NCI-H2196 (cell line): ENCODE results near the gene PAIP2.
A peak's percentile ranks its signal among the peaks of the same experiment; 100 is the strongest.

Source experiments
- DNase-seq: peaks from one replicate; lab custom pipeline; 2025; ENCODE audit not compliant: unreplicated experiment; lab: John Stamatoyannopoulos, UW

The PAIP2 gene

DNA sequence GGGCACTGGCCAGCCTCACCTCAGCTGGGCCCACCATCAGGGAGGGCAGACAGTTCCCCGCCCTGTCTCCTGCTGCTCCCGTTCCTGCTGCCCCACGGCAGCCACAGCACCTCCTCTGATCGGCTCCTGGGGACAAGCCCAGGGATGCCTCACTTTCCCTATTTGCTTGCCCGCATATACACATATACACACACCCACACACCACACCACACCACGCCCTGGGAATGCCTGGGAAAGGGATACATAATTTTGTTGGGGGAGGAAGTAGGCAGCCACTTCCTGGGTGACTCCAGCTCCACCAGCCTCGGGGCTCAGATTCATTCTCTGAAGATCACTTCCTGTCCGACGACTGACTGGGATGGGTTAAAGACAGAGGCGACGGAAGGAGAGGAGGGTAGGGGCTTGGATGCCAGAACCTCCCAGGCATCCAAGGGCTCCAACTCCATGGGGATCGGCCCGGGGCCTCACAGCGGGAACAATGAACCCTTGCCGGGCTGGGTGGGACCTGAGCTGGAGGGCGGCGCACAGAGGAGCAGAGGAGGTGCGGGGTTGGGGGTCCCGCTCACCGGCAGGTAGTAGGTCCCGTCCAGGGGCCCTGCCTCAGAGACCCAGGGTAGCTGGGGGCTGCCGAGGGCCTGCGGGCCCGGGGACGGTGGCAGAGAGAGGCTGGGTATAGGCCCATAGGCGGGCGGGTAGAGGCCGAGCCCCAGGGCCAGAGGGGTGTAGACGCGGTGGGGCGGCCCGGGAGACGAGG lies 50.1 kb downstream of the PAIP2 start:
- DNase-seq: no peak

DNA sequence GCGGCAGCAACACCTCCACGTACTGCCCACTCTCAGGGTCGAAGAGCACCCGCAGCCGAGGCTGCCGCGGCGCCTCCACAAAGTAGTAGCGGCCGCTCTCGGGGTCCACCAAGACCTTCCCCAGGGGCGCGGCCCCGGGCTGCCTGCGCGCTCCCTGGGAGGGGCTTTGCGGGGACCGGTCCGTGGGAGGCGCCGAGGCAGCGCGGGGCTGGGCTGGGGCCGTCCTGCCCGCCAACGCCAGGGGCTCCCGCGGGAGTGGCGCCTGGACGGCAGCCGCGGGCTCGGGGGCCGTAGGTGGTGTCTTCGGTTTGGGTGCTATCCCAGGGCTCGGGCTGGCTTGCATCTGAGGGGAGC lies 50.6 kb downstream of the PAIP2 start:
- no peak for DNase-seq

DNA sequence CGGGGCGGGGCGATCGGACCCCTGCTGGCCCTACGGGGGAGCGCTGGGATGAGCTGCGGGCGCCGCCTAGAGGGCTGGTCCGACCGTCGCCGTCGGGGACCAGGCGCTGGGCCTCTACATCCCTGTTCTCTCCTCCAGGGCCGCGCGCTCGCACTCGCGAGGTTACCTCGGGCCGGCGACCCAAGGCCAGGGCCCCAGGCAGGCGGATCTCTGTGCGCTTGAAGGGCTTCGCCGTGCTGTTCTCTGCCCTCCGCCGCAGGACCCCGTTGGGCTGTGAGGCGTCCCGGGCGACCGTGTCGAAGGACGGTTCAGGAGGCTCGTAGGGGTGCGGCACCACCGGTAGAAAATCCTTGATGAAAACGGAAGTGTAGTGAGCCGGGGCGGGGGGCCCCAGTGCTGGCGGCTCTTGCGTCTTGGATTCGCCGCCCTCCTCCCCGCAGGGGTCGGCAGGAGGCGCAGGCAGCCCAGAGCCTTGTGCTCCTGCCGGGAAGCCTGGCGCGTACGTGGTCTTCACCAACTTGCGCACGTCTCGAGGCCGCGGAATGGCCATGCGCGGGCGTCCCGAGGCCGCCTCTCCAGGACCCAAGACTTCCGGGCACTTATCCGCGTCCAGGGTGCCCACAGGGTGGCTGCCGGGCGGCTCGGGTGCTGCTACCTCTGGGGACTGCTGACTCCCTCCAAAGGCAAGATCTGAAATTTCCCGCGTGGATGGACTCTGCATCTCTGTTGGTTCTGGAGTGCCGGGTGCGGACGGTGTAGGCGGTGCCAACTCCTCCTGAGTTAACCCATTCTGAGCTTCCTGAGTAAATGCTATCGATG lies 51.2 kb downstream of the PAIP2 start:
- peak; percentile 76 for DNase-seq

DNA sequence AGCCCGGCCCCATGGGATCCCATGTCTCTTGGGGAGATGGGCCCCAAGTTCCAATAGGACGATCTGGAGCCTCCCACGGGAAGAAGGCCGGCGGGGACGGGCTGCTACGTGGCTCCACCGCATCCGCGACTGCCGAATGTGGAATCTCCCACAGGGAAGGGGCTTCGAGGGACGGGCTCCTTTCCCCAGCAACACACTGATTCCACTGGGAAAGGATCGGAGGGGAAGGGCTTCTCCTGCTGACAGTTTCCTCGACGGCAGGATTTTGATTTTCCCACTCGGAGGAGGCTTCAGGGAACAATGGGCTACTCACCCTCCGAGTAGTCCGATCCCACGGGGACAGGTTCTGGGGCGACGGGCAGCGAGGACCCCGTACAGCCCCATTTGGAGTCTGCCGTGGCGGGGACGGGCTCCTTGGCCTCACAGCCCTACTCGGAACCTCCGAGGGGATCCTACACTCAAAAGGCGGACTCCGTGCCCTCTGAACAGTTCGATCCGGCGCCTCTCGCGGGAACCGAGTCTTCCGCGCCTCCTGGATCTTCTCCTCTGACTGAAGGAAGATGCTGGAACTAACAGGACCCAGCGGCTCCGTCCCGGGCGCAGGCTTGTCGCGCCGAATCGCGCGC lies 52.0 kb downstream of the PAIP2 start:
- DNase-seq: no peak

DNA sequence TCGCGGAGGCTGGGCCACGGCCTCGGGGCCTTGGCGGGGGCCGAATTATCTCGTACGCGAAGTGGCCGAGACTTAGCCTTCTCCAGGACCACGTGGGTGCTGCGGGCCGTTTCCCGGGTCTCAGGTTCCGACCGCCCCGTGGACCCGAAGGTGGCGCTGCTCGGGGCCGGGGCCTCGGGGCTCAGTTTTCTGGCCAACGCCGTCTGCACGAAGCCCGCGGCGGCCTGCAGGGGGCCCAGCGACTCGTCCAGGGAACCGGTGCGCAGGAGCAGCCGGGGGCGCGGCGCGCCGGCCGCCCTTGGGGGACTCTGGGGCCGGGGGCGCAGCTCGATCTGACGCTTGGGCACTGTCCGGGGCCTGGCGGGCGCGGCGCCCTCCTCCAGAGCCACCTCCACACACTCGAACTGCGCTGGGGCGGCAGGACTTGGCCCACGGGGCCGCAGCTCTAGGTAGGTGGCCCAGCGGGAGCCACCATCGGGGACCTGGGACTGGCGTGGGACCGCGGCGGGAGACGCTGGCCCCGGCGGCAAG lies 52.5 kb downstream of the PAIP2 start:
- no peak for DNase-seq

DNA sequence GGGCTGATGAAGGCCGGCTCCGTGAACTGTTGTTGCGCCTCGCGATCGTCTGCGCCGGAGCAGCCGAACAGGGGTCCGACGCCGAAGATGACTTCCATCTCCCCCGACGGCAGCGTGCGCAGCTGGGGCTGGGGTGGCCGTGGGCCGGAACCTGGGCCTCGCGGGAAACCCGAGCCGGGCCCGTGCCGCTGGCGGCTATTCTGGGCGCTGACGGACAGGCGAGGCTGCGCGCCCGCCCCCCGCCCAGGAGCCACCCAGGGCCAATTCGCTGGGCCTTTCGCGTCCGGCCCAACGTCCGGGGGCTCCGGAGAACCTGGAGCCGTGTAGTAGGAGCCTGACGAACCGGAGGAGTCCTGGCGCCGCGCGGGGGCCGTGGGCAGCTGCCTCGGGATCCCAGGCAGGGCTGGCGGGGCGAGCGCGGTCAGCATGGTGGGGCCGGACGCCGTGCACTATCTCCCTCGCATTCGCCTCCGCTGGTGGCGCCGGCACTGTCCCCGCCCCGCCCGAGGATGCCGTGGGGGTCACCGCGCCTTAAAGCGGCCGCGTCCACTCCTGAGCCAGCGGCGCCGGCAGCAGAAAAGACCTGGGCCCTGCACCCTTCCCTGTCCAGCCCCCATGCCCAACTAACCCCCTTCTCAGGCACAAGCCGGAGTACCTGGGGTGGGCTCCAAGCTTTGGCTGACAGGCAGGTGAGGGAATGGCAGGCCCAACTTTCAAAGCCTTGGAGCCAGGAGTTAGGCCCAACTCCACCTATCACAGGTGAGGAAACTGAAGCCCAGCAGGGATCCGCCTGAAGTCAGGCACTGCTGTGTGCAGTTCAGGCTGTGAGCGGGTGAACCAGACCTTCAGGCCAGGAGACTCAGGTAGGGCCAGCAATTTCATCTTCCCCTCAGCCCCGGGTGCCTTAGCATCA lies 53.3 kb downstream of the PAIP2 start, which contains the start of gene PROB1:
Gene PROB1, minus strand, starts transcription at position 451 of the 913 bp plus-strand sequence. Its CDS starts 23 bp downstream, at position 428.
- no peak for DNase-seq

DNA sequence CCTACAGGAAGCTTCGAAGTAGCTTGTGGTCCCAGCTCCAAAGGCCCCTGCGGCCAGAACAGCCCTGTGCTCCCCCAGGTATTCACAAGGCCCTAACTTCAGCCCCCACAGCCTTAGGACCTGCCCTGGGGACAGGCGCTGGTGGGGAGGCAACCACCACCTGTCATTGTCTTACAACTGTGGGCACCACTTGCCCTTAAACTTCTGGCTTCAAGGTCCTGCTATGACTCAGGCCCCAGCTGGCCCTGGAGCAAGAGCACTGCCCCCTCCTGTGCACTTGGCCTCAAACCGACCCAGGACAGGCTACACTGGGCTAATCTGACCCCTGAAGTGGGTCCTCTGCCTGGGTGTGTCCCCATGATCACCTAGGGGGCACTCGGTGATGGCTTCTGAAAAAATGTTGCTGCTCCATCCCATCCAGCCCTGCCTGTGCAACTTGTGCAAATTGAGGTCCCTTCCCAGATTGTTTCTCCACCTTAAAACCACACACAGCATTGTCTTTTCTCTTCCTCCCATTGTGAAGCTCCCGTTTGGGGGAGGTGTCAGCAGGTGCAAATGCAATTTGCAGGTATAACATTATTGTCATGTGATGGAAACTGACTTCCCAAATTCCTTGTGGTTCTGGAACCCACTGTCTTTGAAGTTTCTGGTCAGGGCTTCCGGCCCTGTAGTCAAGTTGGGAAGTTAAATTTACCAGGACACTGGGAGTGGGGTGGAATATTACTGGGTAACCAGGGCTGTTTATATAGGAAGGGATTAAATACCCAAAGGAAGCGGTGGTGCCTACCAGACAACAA lies 54.4 kb downstream of the PAIP2 start:
- no peak for DNase-seq

DNA sequence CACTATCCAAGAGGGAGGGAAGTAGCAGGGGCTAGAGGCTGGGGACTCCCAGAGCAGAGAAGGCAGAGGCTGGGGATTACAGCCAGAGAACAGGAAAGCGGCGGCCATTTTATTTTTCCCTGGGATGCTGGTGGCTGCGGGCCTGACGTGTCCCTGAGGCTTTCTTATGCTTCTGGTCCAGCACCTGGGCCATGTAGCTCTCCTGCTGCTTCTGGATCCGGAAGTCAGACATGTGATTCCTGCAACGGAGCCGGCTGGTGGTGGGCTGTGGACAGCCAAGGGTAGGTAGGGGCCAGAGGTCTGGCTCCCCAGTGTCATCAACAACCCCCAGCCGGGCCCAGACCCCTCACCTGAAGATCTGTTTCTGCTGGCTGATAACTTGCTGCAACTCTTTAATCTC lies 55.0 kb downstream of the PAIP2 start:
- no peak for DNase-seq

DNA sequence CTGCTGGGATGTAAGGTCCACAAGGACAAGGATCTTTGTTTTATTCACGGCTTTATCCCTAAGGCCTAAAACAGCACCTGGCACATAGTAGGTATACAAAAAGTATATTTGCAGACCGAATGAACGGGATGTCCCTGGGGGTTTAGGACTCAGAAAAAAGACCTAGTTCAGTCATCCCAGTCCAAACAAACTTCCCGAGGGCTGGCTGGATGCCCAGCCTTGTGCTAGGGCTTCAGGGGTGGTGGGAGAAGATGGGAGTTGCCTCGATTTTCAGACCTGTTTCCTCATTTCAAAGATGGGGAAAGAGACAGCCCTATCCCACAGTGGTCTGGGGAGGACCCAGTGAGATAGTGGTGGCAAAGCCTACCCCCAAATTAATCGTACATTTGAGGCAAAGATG lies 56.3 kb downstream of the PAIP2 start:
- no peak for DNase-seq

DNA sequence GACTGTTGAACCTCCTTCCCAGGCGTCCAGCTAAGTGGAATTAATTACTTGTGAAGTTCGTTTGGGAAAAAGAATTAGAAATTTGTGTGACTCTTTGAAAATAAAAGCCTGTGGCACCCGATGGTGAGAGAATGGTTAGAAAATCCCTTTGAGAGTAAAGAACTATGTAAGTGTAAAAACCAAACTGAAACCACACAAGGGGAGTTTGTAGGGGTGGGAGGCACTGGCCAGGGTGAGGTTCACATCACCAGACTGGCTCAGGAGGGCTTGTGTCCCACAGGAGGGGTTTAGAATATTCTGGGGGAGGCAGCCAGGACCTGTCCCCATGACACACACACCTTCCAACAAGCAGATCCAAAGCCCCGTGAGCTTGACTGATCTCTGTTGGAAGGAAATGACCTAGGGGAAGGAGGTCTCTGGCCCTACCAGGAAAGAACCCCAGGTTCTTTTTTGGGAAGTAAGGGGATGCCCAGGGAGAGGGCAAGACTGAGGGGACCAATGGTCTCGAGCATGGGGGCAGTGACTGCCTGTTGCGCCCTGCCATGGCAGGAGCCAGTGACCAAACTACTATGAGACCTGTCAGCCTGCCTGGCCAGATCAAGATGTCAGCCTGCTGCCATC lies 58.0 kb downstream of the PAIP2 start:
- no peak for DNase-seq

DNA sequence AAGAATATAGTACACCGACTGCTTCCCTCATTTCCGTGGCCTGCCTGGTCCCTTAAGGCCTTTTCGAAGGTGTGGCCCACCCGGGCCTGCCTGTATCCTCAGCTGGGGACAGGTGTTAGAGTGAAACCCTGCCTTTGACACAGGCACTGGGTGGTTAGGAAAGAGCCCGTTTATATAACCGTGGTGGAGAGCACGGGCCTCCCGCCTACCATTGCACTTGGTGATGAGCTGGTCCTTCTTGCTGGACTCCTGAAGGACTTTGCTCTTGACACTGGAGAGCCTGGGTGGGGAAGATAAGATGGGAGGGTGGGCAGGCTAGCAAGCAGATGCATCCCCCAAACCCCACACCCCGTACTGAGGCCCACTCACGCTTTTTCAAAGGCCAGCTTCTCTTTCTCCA lies 59.9 kb downstream of the PAIP2 start:
- DNase-seq: no peak

DNA sequence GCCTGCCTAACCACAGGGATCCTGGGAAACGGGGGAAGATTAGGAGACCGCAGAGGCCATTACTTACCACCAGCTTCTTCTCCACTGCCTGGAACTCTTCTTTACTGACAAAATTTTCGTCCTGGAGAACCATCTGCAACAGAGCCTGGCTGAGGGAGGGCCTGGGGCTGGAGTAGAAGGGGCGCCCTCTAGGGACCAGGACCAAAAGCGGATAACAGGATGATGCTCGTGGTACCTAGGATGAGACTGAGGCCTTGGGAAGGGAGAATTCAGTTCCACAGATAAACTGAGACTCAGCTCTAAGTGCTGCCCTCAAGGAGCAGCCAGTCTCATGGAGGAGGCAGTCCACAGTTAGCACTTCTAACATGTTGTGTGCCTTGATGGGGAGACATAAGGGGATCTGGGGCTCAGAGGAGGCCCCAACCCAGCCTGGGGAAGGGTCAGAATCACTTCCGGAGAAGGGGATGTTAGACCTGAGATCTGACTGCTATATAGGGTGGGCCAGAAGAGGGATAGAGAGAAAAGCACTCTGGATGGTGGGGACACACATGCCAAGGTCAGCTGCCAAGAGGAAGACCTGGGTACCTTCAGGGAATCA lies 61.0 kb downstream of the PAIP2 start:
- DNase-seq: no peak

DNA sequence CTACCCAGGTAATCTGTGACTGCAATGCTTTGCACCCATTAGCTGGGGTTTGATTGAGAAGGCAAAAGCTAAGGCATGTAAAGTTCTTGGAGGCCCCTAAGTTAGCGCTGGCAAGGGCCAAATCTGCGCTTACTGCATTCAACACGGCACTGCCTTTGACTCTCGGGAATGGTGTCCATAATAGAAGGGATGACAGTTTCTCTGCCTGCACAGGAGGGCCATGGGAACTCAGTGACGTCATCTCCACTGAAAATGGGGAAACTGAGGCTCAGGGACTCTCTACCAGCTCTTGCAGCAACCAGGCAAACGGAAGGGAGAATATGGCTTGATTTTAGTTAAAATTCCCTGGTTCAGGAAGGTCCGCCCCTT lies 61.7 kb downstream of the PAIP2 start:
- no peak for DNase-seq

DNA sequence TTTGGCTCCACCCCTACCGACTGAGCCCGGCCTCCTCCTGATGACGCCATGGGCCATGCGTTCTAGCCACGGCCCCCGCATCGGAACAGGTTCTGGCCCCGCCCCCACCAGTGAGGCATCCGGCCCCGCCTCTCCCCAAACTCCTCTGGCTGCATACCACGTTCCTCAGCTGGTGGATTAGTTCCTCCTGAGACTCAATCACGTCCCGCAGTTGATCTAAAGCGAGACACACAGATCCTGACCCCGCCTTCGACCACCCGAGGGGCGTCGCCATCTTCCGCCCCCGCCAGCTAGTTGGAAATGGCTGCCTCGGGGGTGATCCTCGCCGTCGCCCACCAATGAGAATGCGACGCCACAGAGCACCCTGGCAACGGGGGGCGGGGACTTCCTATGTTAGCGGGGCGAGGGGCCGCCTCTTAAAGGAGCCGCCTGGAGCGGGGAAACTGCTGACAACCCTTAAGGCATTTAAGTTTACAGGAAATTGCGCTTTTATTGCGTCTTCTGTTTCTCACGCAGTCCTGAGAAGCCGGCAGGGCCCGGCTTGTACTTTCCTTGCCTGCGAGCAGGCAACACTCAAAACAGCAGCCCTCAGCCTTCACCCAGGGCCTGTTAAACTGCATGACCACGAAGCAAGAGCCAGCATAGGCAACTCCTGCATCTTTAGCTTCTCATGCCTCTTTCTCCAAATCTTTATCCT lies 62.3 kb downstream of the PAIP2 start, which contains the start of gene SPATA24:
Gene SPATA24, minus strand, starts transcription at position 303 of the 697 bp plus-strand sequence. Its CDS starts 29 bp downstream, at position 274.
- peak; percentile 98 for DNase-seq

DNA sequence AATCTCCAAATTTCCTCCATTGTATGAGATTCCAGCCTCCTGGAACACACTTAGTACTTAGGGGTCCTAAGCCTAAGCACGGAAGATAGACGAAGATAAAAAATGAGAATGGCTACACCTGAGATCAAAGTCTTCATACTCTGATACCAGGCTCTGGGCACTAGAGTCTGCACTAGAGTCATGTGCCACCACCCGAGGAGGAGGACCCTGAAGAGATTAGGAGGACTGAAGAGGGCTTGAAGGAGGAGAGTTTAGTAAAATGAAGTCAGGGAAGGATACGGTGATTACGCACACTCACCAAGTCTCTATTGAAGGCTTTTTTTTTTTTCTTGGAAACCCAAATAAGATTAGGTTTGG lies 62.8 kb downstream of the PAIP2 start:
- no peak for DNase-seq

DNA sequence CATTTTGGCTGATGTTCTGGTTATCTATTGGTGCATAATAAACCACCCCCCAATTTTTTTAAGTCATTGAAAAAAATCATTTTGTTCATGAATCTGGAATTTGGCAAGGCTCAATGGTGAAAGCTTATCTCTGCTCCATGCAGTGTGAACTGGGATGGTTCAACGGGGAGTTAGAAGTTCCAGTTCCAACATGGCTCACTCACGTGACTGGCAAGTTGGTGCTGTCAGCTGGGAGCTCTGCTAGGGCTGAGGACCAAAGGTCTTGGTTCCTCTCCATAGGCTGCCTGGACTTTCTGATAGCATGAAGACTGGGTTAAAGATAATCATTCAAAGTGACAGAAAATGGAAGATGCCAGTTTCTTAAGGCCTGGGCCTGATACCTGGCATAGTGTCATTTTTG lies 65.3 kb downstream of the PAIP2 start:
- DNase-seq: no peak

DNA sequence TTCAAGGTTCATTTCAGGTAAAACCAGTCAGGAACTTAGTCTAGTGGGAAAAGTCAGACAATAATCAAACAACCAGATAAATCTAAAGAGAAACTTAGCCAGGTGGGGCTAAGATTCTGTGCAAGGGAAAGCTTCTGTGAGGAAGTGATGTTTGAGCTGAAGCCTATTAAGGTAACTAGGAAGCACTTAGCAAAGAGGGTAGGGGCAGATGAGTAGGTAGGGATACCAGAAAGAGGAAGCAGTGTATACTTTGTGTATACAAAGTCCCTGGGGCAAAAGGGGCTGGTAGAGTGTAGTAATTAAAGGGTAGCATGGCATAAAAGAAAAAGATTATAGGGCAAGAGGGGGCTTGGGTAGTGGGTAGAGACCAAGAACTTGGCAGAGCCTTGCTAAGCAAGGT lies 65.9 kb downstream of the PAIP2 start:
- DNase-seq: no peak

DNA sequence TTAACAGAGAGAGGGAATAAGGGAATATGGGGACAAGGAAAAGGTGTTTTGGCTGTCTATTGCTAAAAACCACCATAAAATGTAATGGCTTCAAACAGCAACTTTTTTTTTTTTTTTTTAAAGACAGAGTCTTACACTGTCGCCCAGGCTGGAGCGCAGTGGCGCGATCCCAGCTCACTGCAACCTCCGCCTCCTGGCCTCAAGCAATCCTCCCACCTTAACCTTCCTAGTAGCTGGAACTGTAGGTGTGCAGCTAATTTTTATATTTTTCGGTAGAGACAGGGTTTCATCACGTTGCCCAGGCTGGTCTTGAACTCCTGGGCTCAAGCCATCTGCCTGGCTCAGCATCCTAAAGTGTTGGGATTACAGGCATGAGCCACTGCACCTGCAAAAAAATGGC lies 66.5 kb downstream of the PAIP2 start:
- DNase-seq: no peak
